GM20000 (cell line): ENCODE measurements around the gene TAGLN3.
"Not testable (repeated sequence)": the region's sequence is repeated elsewhere in the genome, so short reads cannot be mapped to it uniquely, and the experiment has no call there.

Experiments used
- DNase-seq: peaks from one replicate; pipeline ENCODE4 v3.0.0; 2012; ENCODE audit warnings: low spot score
- TF ChIP-seq, protein P1 (sequence below): IDR thresholded peaks from 2 replicates; pipeline ENCODE4 v1.5.1; 2012; ENCODE audit warnings: mild to moderate bottlenecking, control low read depth; ENCODE audit errors: extremely low read depth, missing control alignments

Gene TAGLN3

DNA sequence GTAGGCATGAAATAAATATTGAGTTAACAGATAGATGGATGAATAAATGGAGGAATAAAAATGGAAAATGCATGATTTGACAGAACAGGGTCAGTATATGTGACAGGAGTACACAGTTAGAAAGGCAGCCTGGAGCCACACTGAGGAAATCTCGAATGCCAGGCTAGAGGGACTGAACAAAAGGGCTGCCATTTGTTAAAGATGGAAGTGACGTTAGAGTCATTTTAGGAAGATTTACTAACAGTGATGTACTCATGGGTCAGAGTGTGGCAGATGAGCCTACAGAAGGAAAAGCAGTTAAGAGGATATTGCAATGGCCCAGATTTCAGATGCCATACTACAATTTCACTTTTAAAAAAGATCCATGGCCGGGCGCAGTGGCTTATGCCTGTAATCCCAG is 28.4 kb downstream of the TAGLN3 start:
- TF ChIP-seq, protein P1, sequence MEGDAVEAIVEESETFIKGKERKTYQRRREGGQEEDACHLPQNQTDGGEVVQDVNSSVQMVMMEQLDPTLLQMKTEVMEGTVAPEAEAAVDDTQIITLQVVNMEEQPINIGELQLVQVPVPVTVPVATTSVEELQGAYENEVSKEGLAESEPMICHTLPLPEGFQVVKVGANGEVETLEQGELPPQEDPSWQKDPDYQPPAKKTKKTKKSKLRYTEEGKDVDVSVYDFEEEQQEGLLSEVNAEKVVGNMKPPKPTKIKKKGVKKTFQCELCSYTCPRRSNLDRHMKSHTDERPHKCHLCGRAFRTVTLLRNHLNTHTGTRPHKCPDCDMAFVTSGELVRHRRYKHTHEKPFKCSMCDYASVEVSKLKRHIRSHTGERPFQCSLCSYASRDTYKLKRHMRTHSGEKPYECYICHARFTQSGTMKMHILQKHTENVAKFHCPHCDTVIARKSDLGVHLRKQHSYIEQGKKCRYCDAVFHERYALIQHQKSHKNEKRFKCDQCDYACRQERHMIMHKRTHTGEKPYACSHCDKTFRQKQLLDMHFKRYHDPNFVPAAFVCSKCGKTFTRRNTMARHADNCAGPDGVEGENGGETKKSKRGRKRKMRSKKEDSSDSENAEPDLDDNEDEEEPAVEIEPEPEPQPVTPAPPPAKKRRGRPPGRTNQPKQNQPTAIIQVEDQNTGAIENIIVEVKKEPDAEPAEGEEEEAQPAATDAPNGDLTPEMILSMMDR, result no peak
- no peak for DNase-seq

DNA sequence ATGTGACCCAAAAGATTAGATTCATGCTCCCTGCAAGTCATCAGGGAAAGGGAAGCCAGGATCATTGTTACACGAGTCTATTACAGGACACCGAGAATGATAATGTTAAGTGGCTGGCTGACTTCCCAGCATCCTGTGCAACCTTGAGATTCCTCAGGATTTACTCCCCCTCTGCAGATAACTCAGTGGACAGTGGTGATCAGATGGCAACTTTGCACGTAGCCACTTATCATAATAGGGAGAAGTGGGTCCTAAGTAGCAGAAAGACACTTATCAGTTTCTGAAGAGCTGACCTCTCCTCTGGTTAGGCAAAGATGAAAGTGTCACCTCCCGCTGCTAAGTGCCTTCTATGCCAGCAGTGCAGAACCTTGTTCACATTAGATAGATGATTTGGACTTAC is 29.1 kb downstream of the TAGLN3 start:
- TF ChIP-seq, protein P1, result no peak

DNA sequence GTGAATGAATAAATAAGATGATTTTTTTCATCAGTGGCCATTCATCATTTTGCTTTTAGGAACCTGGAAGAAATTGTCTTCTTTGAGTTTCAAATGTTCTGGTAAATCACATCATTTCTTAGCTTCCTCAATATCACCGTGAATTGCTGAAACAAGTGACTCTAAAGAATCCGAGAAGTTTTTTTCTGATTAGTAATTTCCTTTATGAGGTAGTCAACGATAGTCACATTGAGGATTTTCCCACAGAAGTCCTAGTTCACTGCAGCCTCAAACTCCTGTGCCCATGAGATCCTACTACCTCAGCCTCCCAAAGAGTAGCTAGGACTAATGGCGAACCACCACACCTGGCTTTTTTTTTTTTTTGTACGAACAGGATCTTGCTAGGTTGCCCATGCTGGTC is 32.2 kb downstream of the TAGLN3 start:
- TF ChIP-seq, protein P1, result no peak
- DNase-seq, result no peak

More for the DNA sequence above, 29.1 kb downstream of the TAGLN3 start:
- DNase-seq, result no peak

DNA sequence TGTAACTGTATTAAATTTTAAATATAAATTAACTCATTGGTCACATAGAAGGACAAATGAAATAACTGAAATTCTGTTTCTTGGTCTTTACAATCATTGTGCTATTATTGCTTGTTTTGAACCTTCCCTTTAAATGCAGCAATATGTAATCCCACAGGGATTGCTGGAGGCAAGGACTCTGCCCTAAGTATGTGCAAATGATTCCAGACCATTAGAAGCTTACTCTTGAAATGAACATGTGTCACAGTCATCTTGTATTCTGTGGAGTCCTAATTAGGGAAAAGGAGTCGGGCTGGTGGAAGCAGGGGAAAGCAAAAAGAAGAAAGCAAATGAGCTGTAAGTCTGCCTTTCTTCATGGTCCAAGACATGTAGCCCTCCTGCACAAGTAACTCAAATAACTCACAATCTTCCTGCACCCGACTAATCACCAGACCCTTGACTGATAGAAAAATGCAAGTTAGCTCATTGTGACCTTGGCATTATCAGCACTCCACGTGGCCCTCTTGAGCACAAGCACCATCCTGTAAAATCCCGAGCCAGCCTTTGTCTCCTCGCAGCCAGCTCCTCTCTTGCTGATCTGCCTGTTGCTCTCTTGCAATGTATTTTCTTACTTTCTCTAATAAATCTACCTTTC is 33.5 kb downstream of the TAGLN3 start:
- no peak for DNase-seq
- TF ChIP-seq, protein P1, result no peak

DNA sequence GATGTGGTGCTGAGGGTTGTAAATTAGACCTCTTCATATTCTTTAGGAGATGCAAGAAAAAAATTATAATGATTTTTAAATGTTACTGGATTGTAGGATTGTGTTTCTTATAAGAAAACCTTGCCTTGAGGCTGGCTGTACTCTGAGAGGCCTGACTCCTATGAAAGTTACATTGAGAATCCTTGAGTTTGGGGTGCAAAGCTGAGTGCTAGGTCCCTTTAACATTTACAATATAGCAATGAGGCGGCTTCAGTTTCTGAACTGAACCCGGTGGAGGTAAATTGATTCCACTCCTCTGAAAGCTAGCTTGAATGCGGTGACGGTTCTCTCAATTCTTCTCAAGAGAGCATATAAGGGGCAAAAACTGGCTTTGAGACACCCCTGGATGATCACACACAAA is 35.7 kb downstream of the TAGLN3 start, which contains the start of gene TMPRSS7:
Gene TMPRSS7 (plus strand): TSS at position 301 of the 400 bp plus-strand sequence. CDS start 110 bp downstream, outside the sequence.
- TF ChIP-seq, protein P1, result no peak
- DNase-seq, result no peak

DNA sequence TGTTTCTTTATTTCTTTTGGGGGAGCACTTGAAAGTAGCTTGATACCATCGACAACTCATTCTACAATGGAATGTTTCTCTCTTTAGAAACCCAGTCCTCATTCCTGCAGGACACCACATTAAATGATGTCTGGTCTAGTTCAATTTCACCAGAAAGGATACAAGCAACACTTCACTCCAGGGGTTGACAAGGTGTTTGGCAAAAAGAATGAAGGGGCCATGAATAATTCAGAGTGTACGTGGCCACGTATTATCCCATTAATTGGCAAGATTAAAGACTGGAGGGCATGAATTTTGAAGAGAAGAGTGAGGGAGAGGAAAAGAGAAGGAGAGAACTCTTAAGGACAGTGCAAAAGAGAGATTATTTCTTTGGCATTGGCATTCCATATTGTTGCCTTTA is 36.5 kb downstream of the TAGLN3 start:
- TF ChIP-seq, protein P1, result no peak
- DNase-seq, result no peak

DNA sequence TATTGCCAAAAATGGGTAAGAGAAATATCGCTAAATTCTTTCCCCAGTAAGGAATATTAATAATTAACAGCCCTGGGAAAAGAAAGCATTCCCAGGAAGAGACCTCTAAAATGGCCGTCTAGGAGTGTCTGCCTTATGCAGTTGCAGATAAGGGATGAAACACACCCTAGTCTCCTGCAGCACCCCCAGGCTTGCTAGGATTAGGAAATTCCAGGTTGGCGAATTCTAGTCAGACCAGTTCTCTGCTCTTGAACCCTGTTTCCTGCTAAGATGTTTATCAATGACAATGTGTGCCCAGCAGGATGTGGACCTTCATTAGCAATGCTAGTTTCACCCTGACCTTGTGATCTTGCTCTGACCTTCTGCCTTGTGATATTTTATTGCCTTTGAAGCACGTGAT is 38.5 kb downstream of the TAGLN3 start:
- DNase-seq, result not testable (repeated sequence)

DNA sequence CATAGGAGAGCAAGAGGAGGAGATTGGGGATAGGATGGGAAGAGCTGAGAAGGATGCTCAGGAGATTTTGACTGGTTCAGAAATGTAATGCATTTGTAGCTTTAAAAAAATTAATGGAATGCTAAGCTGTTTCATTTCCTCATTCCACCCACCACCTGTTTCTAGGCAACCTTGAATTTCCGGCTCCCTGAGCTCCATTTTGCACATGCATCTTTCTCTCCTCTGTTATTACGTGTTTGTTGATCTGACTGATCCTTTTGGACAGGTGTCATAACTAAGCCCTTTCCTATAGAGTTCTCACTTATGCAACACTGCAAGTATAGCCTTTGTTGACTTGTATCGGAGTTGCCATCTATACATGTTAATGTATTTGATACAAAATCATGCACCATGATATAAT is 40.1 kb downstream of the TAGLN3 start:
- TF ChIP-seq, protein P1, result no peak
- peak; percentile 13 for DNase-seq
